Measurements from ENCODE around the gene MEX3D. TPM values are rescaled to one million over a fixed set of nuclear protein-coding genes. Genes with fewer than 3 reads are reported as not detected.
A peak's percentile ranks its signal among the peaks of the same experiment; 100 is the strongest.

Gene MEX3D
- 21.4 TPM for total RNA-seq

- Histone ChIP-seq H3K36me3 (no peaks in the 10 kb centered on the region), H3K9me3 (no peaks in the 10 kb centered on the region), H3K4me3 (peak within 1 kb of the TSS; percentile 49 to 74), H3K4me1 (peaks cover 18% of the 10 kb centered on the region), H3K27me3 (no peaks in the 10 kb centered on the region), H3K27ac (peak within 1 kb of the TSS; percentile 78)
- TF ChIP-seq CTCF (IDR thresholded peaks at IDR 0.05) (no peak), POLR2AphosphoS5 (IDR thresholded peaks at IDR 0.05; ENCODE audit: insufficient read depth in 1 of 2, low read depth in 1 of 2) (no peak), POLR2A (IDR thresholded peaks at IDR 0.05) (no peak)
- no peak for DNase-seq (ENCODE audit: extremely low spot score in 2 of 2)
- intact Hi-C loops (cut with DNase I): no loop called here
Measured at GRCh38 chr19:1568320-1569019, at the start of gene MEX3D. Gene MEX3D, minus strand, starts transcription at chr19:1568325. Its CDS starts 267 bp downstream, at chr19:1568058.

GRCh38 chr19:1616875-1617274, 48.8 kb upstream of the MEX3D start:
- Histone ChIP-seq H3K27ac (no peak overlapping the region), H3K9me3 (no peaks in the 10 kb centered on the region), H3K4me3 (no peak overlapping the region), H3K27me3 (no peaks in the 10 kb centered on the region), H3K4me1 (no peaks in the 10 kb centered on the region), H3K36me3 (peaks cover 0 to 64% of the 10 kb centered on the region in 2 donors)
- TF ChIP-seq POLR2AphosphoS5 (IDR thresholded peaks at IDR 0.05; ENCODE audit: insufficient read depth in 1 of 2, low read depth in 1 of 2) (no peak), CTCF (IDR thresholded peaks at IDR 0.05) (no peak), POLR2A (IDR thresholded peaks at IDR 0.05) (no peak)
- intact Hi-C loops (cut with DNase I): no loop called here
- no peak for DNase-seq (ENCODE audit: extremely low spot score in 2 of 2)

- H3K4me3 ChIP-seq: no peak overlapping the region
- DNase-seq (ENCODE audit: extremely low spot score in 2 of 2): no peak
- no peaks in the 10 kb centered on the region for H3K9me3 ChIP-seq
- no peaks in the 10 kb centered on the region for H3K4me1 ChIP-seq
- intact Hi-C loops (cut with DNase I): no loop called here
- H3K27ac ChIP-seq: no peak overlapping the region
- H3K36me3 ChIP-seq: peaks cover 0 to 64% of the 10 kb centered on the region in 2 donors
- H3K27me3 ChIP-seq: no peaks in the 10 kb centered on the region
- TF ChIP-seq CTCF (IDR thresholded peaks at IDR 0.05) (no peak), POLR2AphosphoS5 (IDR thresholded peaks at IDR 0.05; ENCODE audit: insufficient read depth in 1 of 2, low read depth in 1 of 2) (no peak), POLR2A (IDR thresholded peaks at IDR 0.05) (no peak)
Measured at GRCh38 chr19:1616396-1616795, 48.3 kb upstream of the MEX3D start.

GRCh38 chr19:1615156-1615765, 47.1 kb upstream of the MEX3D start:
- intact Hi-C loops (cut with DNase I): no loop called here
- Histone ChIP-seq H3K27me3 (no peaks in the 10 kb centered on the region), H3K36me3 (peaks cover 0 to 58% of the 10 kb centered on the region in 2 donors), H3K4me3 (no peak overlapping the region), H3K9me3 (no peaks in the 10 kb centered on the region), H3K27ac (no peak overlapping the region), H3K4me1 (no peaks in the 10 kb centered on the region)
- TF ChIP-seq POLR2AphosphoS5 (IDR thresholded peaks at IDR 0.05; ENCODE audit: insufficient read depth in 1 of 2, low read depth in 1 of 2) (no peak), CTCF (IDR thresholded peaks at IDR 0.05) (no peak), POLR2A (IDR thresholded peaks at IDR 0.05) (no peak)
- no peak for DNase-seq (ENCODE audit: extremely low spot score in 2 of 2)

All from vagina (tissue), 2 donors.